GM19025 (cell line): Measurements from ENCODE around the gene CALR3.
"Not testable (repeated sequence)": the region's sequence is repeated elsewhere in the genome, so short reads cannot be mapped to it uniquely, and the experiment has no call there.

Experiments
- ATAC-seq: cut with Tn5 transposase; IDR thresholded peaks from one replicate; pipeline ENCODE4 v1.9.1; 2021; ENCODE audit warnings: mild to moderate bottlenecking, low read depth, moderate library complexity; ENCODE audit not compliant: unreplicated experiment

Gene CALR3

GRCh38 chr19:16495982-16496612, at the start of gene CALR3, which contains the start of gene C19orf44:
CALR3 (minus strand) TSS chr19:16496167; CDS start chr19:16496129, 38 bp downstream.
C19orf44 (plus strand) TSS chr19:16496394; CDS start chr19:16500793, 4,399 bp downstream.
- ATAC-seq = peak; percentile 96

DNA sequence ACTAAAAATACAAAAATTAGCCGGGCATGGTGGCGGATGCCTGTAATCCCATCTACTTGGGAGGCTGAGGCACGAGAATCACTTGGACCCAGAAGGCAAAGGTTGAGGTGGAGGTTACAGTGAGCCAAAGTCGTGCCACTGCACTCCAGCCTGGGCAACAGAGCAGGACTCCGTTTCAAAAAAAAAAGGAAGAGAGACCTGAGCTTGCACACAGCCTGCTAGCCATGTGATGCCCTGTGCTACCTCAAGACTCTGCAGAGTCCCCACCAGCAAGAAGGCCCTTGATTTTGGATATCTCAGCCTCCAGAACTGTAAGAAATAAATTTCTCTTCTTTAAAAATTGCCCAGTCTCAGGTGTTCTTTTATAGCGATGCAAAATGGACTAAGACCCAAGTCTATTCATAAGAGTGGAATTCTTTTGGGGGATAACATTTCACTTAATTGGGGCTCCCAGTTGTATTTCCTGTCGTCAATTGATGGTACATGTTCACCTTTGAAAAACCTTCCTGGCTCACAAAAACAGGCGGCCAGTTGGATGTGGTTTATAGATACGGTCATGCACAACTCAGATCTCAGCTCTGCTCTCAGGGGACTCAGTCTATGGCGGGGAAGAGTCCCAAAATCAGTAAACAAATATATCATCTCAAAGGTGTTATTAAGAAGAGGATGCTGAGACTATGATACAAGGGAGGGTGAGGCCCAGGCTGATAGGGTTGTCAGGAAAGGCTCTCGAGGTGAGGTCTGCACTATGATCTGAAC, 48.7 kb upstream of the CALR3 start:
- ATAC-seq = no peak

DNA sequence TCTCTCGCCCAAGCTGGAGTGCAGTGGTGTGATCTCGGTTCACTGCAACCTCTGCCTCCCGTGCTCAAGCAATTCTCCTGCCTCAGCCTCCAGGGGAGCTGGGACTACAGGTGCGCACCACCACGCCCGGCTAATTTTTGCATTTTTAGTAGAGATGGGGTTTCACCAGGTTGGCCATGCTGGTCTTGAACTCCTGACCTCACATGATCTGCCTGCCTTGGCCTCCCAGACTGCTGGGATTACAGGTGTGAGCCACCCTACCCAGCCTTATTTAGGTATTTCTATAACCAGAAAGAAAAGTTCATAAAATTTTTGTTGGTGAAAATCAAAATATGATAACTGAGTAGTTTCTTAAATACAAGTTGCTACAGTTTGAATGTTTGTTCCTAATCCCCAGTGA, 47.8 kb upstream of the CALR3 start:
- ATAC-seq = not testable (repeated sequence)

- ATAC-seq = no peak
These were observed 47.0 kb upstream of the CALR3 start for GRCh38 chr19:16542910-16543472.

- peak; percentile 75 for ATAC-seq
These were observed 46.3 kb upstream of the CALR3 start, which contains the start of gene CHERP for GRCh38 chr19:16542045-16542909. CHERP (minus strand) TSS chr19:16542437; CDS start chr19:16542378, 59 bp downstream.

- no peak for ATAC-seq
These were observed 45.6 kb upstream of the CALR3 start for GRCh38 chr19:16541526-16542044.

DNA sequence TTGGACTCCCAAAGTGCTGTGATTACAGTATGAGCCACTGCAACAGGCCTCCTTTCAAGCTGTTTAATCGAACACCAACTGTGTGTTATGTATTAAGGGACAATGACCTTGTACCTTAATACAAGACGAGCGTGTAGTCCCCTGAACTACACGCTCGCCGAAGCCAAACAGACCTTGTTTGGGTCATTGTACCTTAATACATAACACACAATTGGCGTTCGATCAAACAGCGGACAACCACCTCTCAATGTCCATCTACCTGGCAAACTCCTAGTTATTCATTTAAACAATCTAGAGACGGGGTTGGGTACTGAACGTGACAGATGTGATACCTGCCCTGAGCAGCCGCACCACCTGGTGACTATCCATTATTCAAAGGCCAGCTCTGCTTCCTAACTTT, 45.0 kb upstream of the CALR3 start:
- no peak for ATAC-seq

GRCh38 chr19:16537111-16537510, 41.1 kb upstream of the CALR3 start:
- no peak for ATAC-seq

DNA sequence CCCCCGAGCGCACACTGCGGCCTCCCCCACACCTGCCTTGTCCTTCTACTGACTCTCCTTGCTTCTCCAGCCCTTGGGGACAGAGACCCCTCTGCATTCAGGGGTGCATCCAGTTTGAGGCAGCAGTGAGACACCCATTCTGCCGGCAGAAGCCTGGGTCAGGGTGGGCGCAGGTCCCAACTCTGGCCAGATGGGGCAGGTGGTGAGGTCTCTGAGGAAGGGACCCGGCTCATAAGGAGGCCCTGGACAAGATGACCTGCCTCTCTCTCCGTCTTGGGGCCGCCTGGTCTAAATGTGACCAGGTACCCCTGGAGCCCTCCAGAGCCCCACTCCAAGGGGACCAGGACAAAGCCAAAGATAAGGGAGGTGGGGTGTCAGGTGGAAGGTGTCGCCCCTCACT, 40.2 kb upstream of the CALR3 start:
- no peak for ATAC-seq

DNA sequence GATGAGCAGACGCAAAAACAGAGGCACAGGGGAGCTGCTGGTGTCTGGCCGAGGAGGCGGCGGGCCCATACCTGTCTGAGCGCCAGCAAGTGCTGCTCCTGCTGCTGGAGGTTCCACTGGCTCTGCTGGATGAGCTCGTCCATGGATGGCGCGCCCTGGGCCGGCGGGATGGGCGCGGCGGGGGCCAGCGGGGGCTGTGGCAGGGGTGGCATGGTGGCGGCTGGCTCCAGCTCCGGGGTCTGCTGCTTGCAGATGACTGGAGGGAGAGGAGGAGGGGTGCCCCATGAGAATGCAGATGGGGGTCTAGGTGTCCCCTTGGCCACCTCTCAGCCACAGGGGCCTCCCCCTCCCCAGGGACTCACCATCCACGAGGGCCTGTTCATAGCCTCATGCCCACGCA, 39.4 kb upstream of the CALR3 start:
- no peak for ATAC-seq

GRCh38 chr19:16532440-16533234, 36.7 kb upstream of the CALR3 start:
- no peak for ATAC-seq

DNA sequence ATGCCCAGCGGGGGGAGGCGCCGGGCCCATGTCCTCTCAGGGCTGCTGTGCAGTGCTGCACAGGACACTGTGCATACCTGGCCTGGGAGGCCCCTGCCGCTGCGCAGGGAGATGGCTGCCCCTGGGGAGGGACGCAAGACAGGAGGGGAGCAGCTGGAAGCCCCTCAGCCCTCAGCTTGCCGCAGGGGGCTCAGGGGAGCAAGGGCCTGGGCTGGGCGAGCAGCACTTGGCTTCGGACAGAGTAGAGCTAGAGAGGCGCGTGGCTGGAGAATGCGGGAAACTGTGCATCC, 35.4 kb upstream of the CALR3 start:
- no peak for ATAC-seq

DNA sequence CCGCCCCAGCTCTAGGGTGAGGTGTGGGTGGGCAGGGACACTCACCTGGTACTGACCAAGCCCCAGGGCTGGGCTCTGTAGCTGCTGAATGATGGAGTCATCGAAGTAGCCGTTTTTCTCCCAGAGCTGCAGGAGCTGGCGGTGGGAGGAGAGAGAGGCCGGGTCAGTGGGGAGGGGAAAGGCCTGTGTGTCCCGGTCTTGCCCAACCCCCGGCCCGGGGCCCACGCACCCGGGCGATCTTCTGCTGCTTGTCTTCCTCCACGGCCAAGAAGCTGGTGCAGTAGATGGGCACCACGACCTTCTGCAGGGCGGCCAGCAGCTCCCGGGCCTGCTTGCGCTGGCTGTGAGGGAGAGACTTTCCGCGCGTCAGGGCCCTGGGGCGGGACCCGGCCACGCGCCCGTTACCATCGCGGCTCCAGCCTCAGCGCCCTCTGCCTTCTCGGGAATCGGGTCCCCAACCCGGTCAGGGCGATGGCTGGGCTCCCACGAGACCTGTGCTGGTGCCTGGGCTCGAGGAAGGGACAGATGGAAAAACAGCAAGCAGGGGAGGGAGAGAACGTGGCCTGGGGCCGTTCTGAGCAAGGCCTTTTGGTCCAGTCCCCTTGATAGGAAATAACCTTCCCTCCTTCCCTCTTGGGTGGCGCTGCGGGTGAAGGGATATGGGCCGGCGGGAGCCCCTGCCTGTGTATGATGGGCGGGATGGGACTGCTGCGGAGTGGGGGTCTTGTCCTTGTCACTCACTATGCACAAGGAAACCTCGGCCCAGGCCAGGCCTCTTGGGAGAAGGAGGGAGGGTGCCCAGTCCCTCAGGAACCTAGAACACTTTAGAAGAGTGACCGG, 34.8 kb upstream of the CALR3 start:
- no peak for ATAC-seq

DNA sequence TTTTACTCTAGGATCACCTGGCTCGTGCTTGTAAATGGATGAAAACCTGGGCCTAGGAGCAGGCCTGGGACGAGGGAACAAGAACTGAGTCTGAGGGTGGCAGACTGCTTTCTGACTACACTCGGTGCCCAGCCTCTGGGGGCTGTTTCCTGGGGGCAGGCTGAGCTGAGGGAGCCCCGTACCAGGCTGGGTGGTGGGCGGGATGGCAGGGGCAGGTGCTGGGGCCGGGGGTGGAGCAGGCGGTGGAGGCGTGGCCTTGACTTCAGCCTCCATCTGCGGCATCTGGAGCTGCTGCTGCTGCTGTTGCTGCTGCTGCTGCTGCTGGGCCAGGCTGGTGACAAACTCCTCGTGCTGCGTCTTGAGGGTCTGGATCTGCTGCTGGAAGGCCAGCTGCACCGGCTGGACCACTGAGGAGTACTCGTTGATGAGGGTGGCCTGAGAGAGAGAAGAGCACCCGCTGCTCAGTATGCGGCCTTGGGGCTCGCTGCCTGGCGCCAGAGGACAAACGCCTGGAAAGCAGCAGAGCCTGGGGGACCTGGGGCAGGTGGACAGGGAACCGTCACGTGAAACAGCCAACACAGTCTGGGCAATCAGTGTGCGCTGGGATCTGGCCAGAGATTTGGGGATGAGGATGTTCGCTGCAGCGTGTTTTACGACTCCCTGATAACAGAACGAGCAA, 33.6 kb upstream of the CALR3 start:
- ATAC-seq = no peak

DNA sequence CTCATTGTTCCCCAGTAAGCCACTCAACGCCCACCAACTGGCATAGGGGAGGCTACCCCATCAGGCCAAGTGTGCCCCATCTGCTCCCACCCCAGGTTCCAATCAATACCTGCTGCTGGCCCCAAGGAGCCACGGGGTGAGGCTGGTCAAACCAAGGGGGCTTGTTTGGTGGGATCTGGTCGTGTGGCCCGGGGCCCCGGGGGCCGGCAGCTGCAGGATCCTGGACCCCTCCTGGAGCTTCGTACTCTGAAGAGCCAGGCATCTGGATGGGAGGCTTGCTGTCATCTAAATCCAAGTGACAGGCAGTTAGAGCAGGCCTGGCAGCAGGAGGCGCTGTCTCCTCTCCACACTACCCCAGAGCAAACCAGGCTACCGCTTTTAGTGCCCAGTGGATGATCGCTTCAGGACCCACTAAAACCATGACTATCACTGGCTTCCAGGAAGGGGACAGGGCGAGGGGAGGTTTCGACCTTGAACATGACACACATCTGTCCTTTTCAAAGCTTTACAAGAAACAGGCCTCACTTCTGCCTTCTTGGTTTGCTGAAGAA, 32.1 kb upstream of the CALR3 start:
- ATAC-seq = no peak

- ATAC-seq = no peak
These were observed 31.5 kb upstream of the CALR3 start for GRCh38 chr19:16527334-16527935.

- no peak for ATAC-seq
These were observed 29.9 kb upstream of the CALR3 start for GRCh38 chr19:16525751-16526481.
